ENCODE data around the gene GATAD2A.
A peak's percentile ranks its signal among the peaks of the same experiment; 100 is the strongest.

Gene GATAD2A

DNA sequence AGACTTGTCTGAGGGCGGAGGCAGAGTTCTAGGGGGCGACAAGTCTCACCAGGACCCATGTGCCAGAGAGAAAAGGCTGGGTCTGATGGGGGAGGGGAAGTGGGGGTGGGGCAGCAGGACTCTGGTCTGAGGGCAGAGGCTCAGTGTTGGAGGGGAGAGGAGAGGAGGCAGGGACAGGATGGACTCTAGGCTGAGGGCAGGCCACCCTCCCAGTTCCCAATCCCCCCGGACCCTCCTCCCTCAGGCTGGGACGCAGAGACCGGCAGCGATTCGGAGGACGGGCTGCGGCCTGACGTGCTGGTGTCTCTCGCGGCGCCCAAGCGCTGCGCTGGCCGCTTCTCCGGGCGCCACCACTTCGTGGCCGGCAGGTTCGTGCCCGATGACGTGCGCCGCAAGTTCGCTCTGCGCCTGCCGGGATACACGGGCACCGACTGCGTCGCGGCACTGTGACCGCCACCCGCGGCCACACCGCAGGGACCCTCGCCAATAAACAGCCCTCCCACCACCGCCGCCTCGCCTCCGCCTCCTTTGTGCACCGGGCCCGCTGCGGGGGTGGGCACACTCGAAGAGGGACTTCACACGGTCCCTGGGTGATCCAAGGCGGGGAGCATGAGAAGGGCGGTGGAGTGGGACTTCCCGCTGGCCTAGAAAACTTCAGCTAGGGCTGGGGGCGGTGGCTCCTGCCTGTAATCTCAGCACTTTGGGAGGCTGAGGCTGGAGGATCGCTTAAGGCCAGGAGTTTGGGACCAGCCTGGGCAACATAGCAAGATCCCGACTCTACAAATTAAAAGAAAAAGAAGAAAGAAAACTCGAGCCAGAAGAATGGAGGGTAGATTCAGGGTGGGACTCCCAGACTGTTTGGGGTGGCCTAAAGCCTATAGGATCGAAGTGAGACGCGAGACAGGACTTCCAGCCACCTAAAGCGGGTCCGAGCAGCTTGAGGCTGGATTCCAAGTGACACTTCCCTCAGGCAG, 131.9 kb downstream of the GATAD2A start:
- Histone ChIP-seq H3K4me2 (ENCODE audit: low read length) (peak overlapping the region; percentile 62), H3K14ac (ENCODE audit: low read length) (no peak overlapping the region), H3K36me3 (ENCODE audit: control insufficient read depth in 1 of 2, insufficient read depth in 2 of 2, low read length in 2 of 2) (peaks cover 4 to 8% of the 10 kb centered on the region in 2 experiments), H3K27ac (ENCODE audit: low read depth, low read length) (no peak overlapping the region), H2AFZ (ENCODE audit: insufficient read depth, low read length, poor library complexity) (no peak overlapping the region), H3K9me3 (ENCODE audit: insufficient read depth, low read depth, low read length) (peaks cover 15% of the 10 kb centered on the region), H3K79me2 (ENCODE audit: control insufficient read depth, insufficient read depth, low read length, poor library complexity) (no peaks in the 10 kb centered on the region), H2BK5ac (ENCODE audit: low read depth, low read length, poor library complexity) (no peak overlapping the region), H3K9ac (ENCODE audit: low read length) (no peak overlapping the region), H3K4me3 (ENCODE audit: low read depth, low read length) (peak overlapping the region; percentile 43), H4K91ac (ENCODE audit: low read depth, low read length) (no peak overlapping the region), H2AK5ac (ENCODE audit: low read length) (no peak overlapping the region), H3K4me1 (ENCODE audit: control insufficient read depth in 1 of 2, insufficient read depth in 2 of 2, low read length in 2 of 2) (peaks cover 4 to 12% of the 10 kb centered on the region in 2 experiments), H3K27me3 (ENCODE audit: insufficient read depth, low read length) (peaks cover 5% of the 10 kb centered on the region), H4K12ac (ENCODE audit: low read depth, low read length) (no peak overlapping the region), H2BK12ac (ENCODE audit: low read length) (no peak overlapping the region), H3K18ac (ENCODE audit: low read length) (no peak overlapping the region), H3K23ac (ENCODE audit: low read length) (no peak overlapping the region), H3K79me1 (ENCODE audit: low read length) (no peaks in the 10 kb centered on the region), H2BK120ac (ENCODE audit: insufficient read depth, low read length, poor library complexity) (no peak overlapping the region), H3K4ac (ENCODE audit: low read depth, low read length) (no peak overlapping the region), H4K8ac (ENCODE audit: low read depth, low read length) (no peak overlapping the region)
- WGBS (ENCODE audit: extremely low coverage, insufficient coverage, insufficient read length), result no CpG with 5 or more reads among the region's 59 CpGs
- DNase-seq, result peak; percentile 59

DNA sequence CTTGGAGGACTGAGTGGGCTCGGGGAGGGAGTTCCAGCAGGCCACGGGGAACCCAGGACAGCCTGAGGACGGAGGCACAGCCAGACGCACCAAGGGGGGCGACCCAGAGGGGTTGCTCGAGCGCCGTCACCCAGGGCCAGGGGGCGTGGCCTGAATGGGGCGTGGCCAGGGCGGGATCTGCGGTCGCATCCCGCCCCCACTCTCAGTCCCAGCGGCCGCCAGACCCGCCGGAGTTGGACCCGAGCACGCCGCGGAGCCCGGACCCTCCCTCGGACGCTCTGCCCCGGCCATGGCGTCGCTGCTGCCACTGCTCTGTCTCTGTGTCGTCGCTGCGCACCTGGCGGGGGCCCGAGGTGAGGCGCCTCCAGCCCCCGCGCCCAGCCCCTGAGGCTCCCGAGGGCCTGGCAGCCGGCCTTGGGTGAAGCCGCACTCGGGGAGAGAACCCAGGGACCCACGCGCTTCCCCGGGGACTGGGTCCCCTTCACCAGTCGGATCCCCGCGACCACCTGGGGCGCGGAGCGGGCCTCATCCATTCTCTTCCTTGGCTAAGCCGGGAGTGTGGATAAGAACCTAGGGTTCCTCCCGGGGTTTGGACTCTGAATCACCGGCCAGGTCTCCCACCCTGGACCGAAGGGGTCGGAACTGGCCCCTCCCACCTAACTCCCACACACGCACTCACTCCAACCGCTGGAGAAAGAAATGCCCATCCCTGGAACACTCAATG, 132.7 kb downstream of the GATAD2A start, which contains the start of gene CILP2:
Gene CILP2 (plus strand): TSS at position 205 of the 724 bp plus-strand sequence. CDS start 85 bp downstream, at position 290.
- H3K27me3 ChIP-seq (ENCODE audit: insufficient read depth, low read length), result peaks cover 5% of the 10 kb centered on the region
- peak within 1 kb of the TSS; percentile 62 for H3K4me2 ChIP-seq (ENCODE audit: low read length)
- peaks cover 15% of the 10 kb centered on the region for H3K9me3 ChIP-seq (ENCODE audit: insufficient read depth, low read depth, low read length)
- no peak within 1 kb of the TSS for H3K23ac ChIP-seq (ENCODE audit: low read length)
- peaks cover 4 to 8% of the 10 kb centered on the region in 2 experiments for H3K36me3 ChIP-seq (ENCODE audit: control insufficient read depth in 1 of 2, insufficient read depth in 2 of 2, low read length in 2 of 2)
- no peaks in the 10 kb centered on the region for H3K79me1 ChIP-seq (ENCODE audit: low read length)
- no peak within 1 kb of the TSS for H3K4ac ChIP-seq (ENCODE audit: low read depth, low read length)
- H3K9ac ChIP-seq (ENCODE audit: low read length), result no peak within 1 kb of the TSS
- peak within 1 kb of the TSS; percentile 11 for H2AFZ ChIP-seq (ENCODE audit: insufficient read depth, low read length, poor library complexity)
- no peak within 1 kb of the TSS for H3K18ac ChIP-seq (ENCODE audit: low read length)
- DNase-seq, result peak; percentile 39 to 53
- no peak within 1 kb of the TSS for H2AK5ac ChIP-seq (ENCODE audit: low read length)
- H3K79me2 ChIP-seq (ENCODE audit: control insufficient read depth, insufficient read depth, low read length, poor library complexity), result no peaks in the 10 kb centered on the region
- no CpG with 5 or more reads among the region's 56 CpGs for WGBS (ENCODE audit: extremely low coverage, insufficient coverage, insufficient read length)
- H4K91ac ChIP-seq (ENCODE audit: low read depth, low read length), result no peak within 1 kb of the TSS
- H4K8ac ChIP-seq (ENCODE audit: low read depth, low read length), result no peak within 1 kb of the TSS
- no peak within 1 kb of the TSS for H2BK12ac ChIP-seq (ENCODE audit: low read length)
- no peak within 1 kb of the TSS for H2BK5ac ChIP-seq (ENCODE audit: low read depth, low read length, poor library complexity)
- H3K4me1 ChIP-seq (ENCODE audit: control insufficient read depth in 1 of 2, insufficient read depth in 2 of 2, low read length in 2 of 2), result peaks cover 4 to 10% of the 10 kb centered on the region in 2 experiments
- H4K12ac ChIP-seq (ENCODE audit: low read depth, low read length), result no peak within 1 kb of the TSS
- H3K4me3 ChIP-seq (ENCODE audit: low read depth, low read length), result peak within 1 kb of the TSS; percentile 43
- no peak within 1 kb of the TSS for H3K14ac ChIP-seq (ENCODE audit: low read length)
- no peak within 1 kb of the TSS for H3K27ac ChIP-seq (ENCODE audit: low read depth, low read length)
- no peak within 1 kb of the TSS for H2BK120ac ChIP-seq (ENCODE audit: insufficient read depth, low read length, poor library complexity)

DNA sequence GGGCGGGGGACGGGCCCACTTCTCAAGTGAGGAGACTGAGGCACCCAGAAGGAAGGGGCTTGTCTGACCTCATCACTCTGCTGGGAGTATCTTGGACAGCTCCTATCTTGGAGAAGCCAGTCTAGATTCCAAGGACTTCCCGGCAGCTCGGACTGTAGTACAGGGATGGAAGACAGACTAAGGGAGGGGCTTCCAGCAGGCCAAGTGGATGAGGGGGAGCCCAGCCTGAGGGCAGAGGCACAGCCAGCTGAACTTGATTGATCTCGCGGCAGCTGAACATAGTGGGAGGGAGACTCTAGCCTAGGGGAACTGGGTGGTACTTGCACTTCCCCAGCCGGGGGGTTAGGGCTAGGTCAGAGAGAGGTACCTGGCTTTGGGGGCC, 133.3 kb downstream of the GATAD2A start:
- Histone ChIP-seq H3K36me3 (ENCODE audit: control insufficient read depth in 1 of 2, insufficient read depth in 2 of 2, low read length in 2 of 2) (peaks cover 4 to 10% of the 10 kb centered on the region in 2 experiments), H3K4me2 (ENCODE audit: low read length) (peak overlapping the region; percentile 62), H3K18ac (ENCODE audit: low read length) (no peak overlapping the region), H3K27me3 (ENCODE audit: insufficient read depth, low read length) (peaks cover 5% of the 10 kb centered on the region), H2BK5ac (ENCODE audit: low read depth, low read length, poor library complexity) (no peak overlapping the region), H3K79me1 (ENCODE audit: low read length) (no peaks in the 10 kb centered on the region), H4K8ac (ENCODE audit: low read depth, low read length) (no peak overlapping the region), H3K9ac (ENCODE audit: low read length) (no peak overlapping the region), H2AFZ (ENCODE audit: insufficient read depth, low read length, poor library complexity) (no peak overlapping the region), H3K27ac (ENCODE audit: low read depth, low read length) (no peak overlapping the region), H3K4me3 (ENCODE audit: low read depth, low read length) (no peak overlapping the region), H3K9me3 (ENCODE audit: insufficient read depth, low read depth, low read length) (peaks cover 15% of the 10 kb centered on the region), H3K79me2 (ENCODE audit: control insufficient read depth, insufficient read depth, low read length, poor library complexity) (no peaks in the 10 kb centered on the region), H3K4me1 (ENCODE audit: control insufficient read depth in 1 of 2, insufficient read depth in 2 of 2, low read length in 2 of 2) (peaks cover 4 to 10% of the 10 kb centered on the region in 2 experiments), H2BK120ac (ENCODE audit: insufficient read depth, low read length, poor library complexity) (no peak overlapping the region), H3K14ac (ENCODE audit: low read length) (no peak overlapping the region), H4K91ac (ENCODE audit: low read depth, low read length) (no peak overlapping the region), H2BK12ac (ENCODE audit: low read length) (no peak overlapping the region), H3K4ac (ENCODE audit: low read depth, low read length) (no peak overlapping the region), H4K12ac (ENCODE audit: low read depth, low read length) (no peak overlapping the region), H2AK5ac (ENCODE audit: low read length) (no peak overlapping the region), H3K23ac (ENCODE audit: low read length) (no peak overlapping the region)
- no CpG with 5 or more reads among the region's 7 CpGs for WGBS (ENCODE audit: extremely low coverage, insufficient coverage, insufficient read length)
- DNase-seq, result no peak

DNA sequence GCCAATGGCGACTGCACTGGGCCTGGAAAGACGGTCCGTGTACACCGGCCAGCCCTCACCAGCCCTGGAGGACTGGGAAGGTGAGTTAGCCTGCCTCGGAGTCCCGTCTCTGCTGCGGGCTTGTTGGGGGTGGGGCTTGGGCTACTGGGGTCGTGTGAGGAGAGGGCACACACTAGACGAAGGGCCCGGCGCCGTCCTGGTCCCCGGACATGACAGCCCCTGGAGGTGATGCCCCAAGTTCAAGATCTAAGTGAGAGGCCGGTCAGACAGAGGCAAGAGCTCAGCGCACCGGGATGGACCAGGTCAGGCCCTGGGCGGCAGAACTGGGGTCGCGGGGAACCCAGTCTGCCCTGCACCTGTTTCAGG, 134.2 kb downstream of the GATAD2A start:
- H3K9ac ChIP-seq (ENCODE audit: low read length), result no peak overlapping the region
- WGBS (ENCODE audit: extremely low coverage, insufficient coverage, insufficient read length), result no CpG with 5 or more reads among the region's 19 CpGs

More for the DNA sequence above, 134.2 kb downstream of the GATAD2A start:
- H2BK12ac ChIP-seq (ENCODE audit: low read length), result no peak overlapping the region
- H2BK5ac ChIP-seq (ENCODE audit: low read depth, low read length, poor library complexity), result no peak overlapping the region
- H3K9me3 ChIP-seq (ENCODE audit: insufficient read depth, low read depth, low read length), result peaks cover 15% of the 10 kb centered on the region
- no peak overlapping the region for H2AFZ ChIP-seq (ENCODE audit: insufficient read depth, low read length, poor library complexity)
- no peak overlapping the region for H3K4me3 ChIP-seq (ENCODE audit: low read depth, low read length)
- no peaks in the 10 kb centered on the region for H3K79me1 ChIP-seq (ENCODE audit: low read length)
- H2BK120ac ChIP-seq (ENCODE audit: insufficient read depth, low read length, poor library complexity), result no peak overlapping the region
- no peak overlapping the region for H4K91ac ChIP-seq (ENCODE audit: low read depth, low read length)
- no peaks in the 10 kb centered on the region for H3K79me2 ChIP-seq (ENCODE audit: control insufficient read depth, insufficient read depth, low read length, poor library complexity)
- no peak overlapping the region for H4K8ac ChIP-seq (ENCODE audit: low read depth, low read length)
- no peak overlapping the region for H3K18ac ChIP-seq (ENCODE audit: low read length)
- no peak overlapping the region for H2AK5ac ChIP-seq (ENCODE audit: low read length)
- H3K27ac ChIP-seq (ENCODE audit: low read depth, low read length), result no peak overlapping the region
- DNase-seq, result no peak
- H3K4me2 ChIP-seq (ENCODE audit: low read length), result no peak overlapping the region
- no peak overlapping the region for H3K23ac ChIP-seq (ENCODE audit: low read length)
- no peak overlapping the region for H4K12ac ChIP-seq (ENCODE audit: low read depth, low read length)
- peaks cover 4 to 10% of the 10 kb centered on the region in 2 experiments for H3K4me1 ChIP-seq (ENCODE audit: control insufficient read depth in 1 of 2, insufficient read depth in 2 of 2, low read length in 2 of 2)
- no peak overlapping the region for H3K14ac ChIP-seq (ENCODE audit: low read length)
- no peak overlapping the region for H3K4ac ChIP-seq (ENCODE audit: low read depth, low read length)
- H3K36me3 ChIP-seq (ENCODE audit: control insufficient read depth in 1 of 2, insufficient read depth in 2 of 2, low read length in 2 of 2), result peaks cover 4 to 15% of the 10 kb centered on the region in 2 experiments
- peaks cover 5% of the 10 kb centered on the region for H3K27me3 ChIP-seq (ENCODE audit: insufficient read depth, low read length)

All from trophoblast cell (in vitro differentiated cells and primary cell).